PFSK-1 (cell line): ENCODE data around the gene DNASE1L2.

ENCODE experiments used
- FOXP2 ChIP-seq: optimal IDR thresholded peaks from 2 replicates; pipeline ENCODE3; 2011; ENCODE audit warnings: borderline replicate concordance, control low read depth, inconsistent platforms; ENCODE audit not compliant: insufficient read depth; ENCODE audit errors: extremely low read length, extremely low read depth
- POLR2AphosphoS5 ChIP-seq: IDR thresholded peaks from 2 replicates; pipeline ENCODE4 v1.6.1; 2012; ENCODE audit warnings: low read depth, mild to moderate bottlenecking, control low read depth, low read length, moderate library complexity
- REST ChIP-seq, 2 experiments: IDR thresholded peaks; 2 replicates each; pipeline versions ENCODE4 v1.6.1 to v1.8.0; 2011 to 2012; ENCODE audit warnings: low read depth in 2 of 2, low read length in 2 of 2, control low read depth in 1 of 2, inconsistent platforms in 1 of 2, mild to moderate bottlenecking in 1 of 2, moderate library complexity in 1 of 2; ENCODE audit not compliant: insufficient read depth in 1 of 2
- SIN3A ChIP-seq: IDR thresholded peaks from 2 replicates; pipeline ENCODE4 v1.6.1; 2012; ENCODE audit warnings: mild to moderate bottlenecking, low read length, moderate library complexity, borderline replicate concordance; ENCODE audit not compliant: insufficient read depth
- TAF1 ChIP-seq: IDR thresholded peaks from 2 replicates; pipeline ENCODE4 v1.6.1; 2012; ENCODE audit warnings: low read length, control low read depth, borderline replicate concordance; ENCODE audit not compliant: insufficient read depth

Gene DNASE1L2

GRCh38 chr16:2189252-2189893 is 46.9 kb upstream of the DNASE1L2 start:
- TF ChIP-seq POLR2AphosphoS5 (no peak), REST (IDR thresholded peaks at IDR 0.05; ENCODE audit: insufficient read depth in 1 of 2, low read depth in 2 of 2, low read length in 2 of 2) (no peak), SIN3A (no peak), FOXP2 (no peak), TAF1 (no peak)

- TF ChIP-seq POLR2AphosphoS5 (no peak), TAF1 (no peak), REST (IDR thresholded peaks at IDR 0.05; ENCODE audit: insufficient read depth in 1 of 2, low read depth in 2 of 2, low read length in 2 of 2) (no peak), FOXP2 (no peak), SIN3A (no peak)
These were observed 46.1 kb upstream of the DNASE1L2 start for GRCh38 chr16:2190002-2190658.

GRCh38 chr16:2190659-2191445 is 45.4 kb upstream of the DNASE1L2 start:
- TF ChIP-seq SIN3A (no peak), POLR2AphosphoS5 (no peak)

GRCh38 chr16:2191446-2191706 is 44.9 kb upstream of the DNASE1L2 start:
- TF ChIP-seq POLR2AphosphoS5 (no peak), SIN3A (no peak), TAF1 (no peak), FOXP2 (no peak), REST (IDR thresholded peaks at IDR 0.05; ENCODE audit: insufficient read depth in 1 of 2, low read depth in 2 of 2, low read length in 2 of 2) (no peak)

DNA sequence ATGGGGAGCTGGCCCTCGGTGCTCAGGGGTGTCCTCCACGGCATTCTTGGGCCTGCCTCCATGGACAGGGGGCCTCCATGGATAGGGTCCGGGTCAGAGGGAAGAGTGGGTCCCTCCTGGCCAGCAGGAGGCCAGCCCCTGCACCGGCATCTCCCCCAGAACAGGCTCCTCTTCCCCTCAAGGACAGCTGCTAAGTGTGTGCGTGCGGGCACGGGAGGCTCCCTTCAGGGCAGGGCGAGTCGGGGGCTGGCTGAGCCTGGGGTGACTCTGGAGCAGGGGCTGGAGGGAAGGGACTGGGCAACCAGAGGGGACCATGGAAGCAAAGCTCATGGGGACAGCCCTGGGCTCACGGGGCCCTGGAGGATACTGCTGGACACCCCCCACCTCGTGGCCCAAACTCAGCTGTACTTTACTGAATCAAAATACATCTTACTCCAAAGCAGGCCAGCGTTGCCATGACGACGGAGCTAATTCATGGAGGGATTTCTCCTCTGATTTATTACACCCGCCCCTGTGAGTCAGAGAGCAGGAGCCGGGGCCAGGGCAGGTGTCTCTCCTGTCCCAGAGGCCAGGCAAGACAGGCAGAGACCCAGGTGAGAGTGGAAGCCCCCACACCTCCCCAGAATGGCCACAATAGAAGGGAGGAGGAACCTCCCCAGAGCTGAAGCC is 41.9 kb upstream of the DNASE1L2 start:
- TF ChIP-seq POLR2AphosphoS5 (no peak), REST (IDR thresholded peaks at IDR 0.05; ENCODE audit: insufficient read depth in 1 of 2, low read depth in 2 of 2, low read length in 2 of 2) (no peak)
